GM21360 (cell line): ENCODE results near the gene DPF3.

Experiments used
- ATAC-seq: cut with Tn5 transposase; IDR thresholded peaks from one replicate; pipeline ENCODE4 v1.9.1; 2021; ENCODE audit warnings: mild to moderate bottlenecking, moderate library complexity; ENCODE audit not compliant: unreplicated experiment

The DPF3 gene

GRCh38 chr14:72652179-72652578 is 241.7 kb downstream of the DPF3 start:
- no peak for ATAC-seq

- no peak for ATAC-seq
Observed at GRCh38 chr14:72651714-72652113, 242.2 kb downstream of the DPF3 start.

- ATAC-seq = no peak
Observed at GRCh38 chr14:72651081-72651480, 242.8 kb downstream of the DPF3 start.

- ATAC-seq = no peak
Observed at GRCh38 chr14:72649603-72650227, 244.2 kb downstream of the DPF3 start.

- no peak for ATAC-seq
Observed at GRCh38 chr14:72647782-72648181, 246.1 kb downstream of the DPF3 start.

- no peak for ATAC-seq
Observed at GRCh38 chr14:72646861-72647528, 246.9 kb downstream of the DPF3 start.

GRCh38 chr14:72645706-72646105 is 248.2 kb downstream of the DPF3 start:
- ATAC-seq = no peak

GRCh38 chr14:72644758-72645489 is 249.0 kb downstream of the DPF3 start:
- ATAC-seq = no peak

GRCh38 chr14:72644038-72644437 is 249.9 kb downstream of the DPF3 start:
- ATAC-seq = no peak

GRCh38 chr14:72643317-72643801 is 250.5 kb downstream of the DPF3 start:
- ATAC-seq = no peak

- no peak for ATAC-seq
Observed at GRCh38 chr14:72640911-72641485, 252.9 kb downstream of the DPF3 start.

- no peak for ATAC-seq
Observed at GRCh38 chr14:72638021-72638420, 255.9 kb downstream of the DPF3 start.

GRCh38 chr14:72636871-72637270 is 257.0 kb downstream of the DPF3 start:
- no peak for ATAC-seq

- ATAC-seq = no peak
Observed at GRCh38 chr14:72636094-72636493, 257.8 kb downstream of the DPF3 start.

GRCh38 chr14:72634691-72635616 is 258.9 kb downstream of the DPF3 start:
- peak; percentile 46 for ATAC-seq

GRCh38 chr14:72633551-72633950 is 260.4 kb downstream of the DPF3 start:
- no peak for ATAC-seq

- ATAC-seq = no peak
Observed at GRCh38 chr14:72632727-72633126, 261.2 kb downstream of the DPF3 start.

- ATAC-seq = no peak
Observed at GRCh38 chr14:72631401-72631800, 262.5 kb downstream of the DPF3 start.

- ATAC-seq = no peak
Observed at GRCh38 chr14:72630374-72630773, 263.5 kb downstream of the DPF3 start.

GRCh38 chr14:72629534-72629933 is 264.4 kb downstream of the DPF3 start:
- ATAC-seq = no peak
